Activated naive CD8-positive, alpha-beta T cell (primary cell): ENCODE measurements around the gene MIS18A.

Experiments
- H3K27ac Mint-ChIP-seq: one replicate; pipeline ENCODE4 v1.8.0; 2021; ENCODE audit warnings: mixed read lengths
- H3K27me3 Mint-ChIP-seq: one replicate; pipeline ENCODE4 v1.8.0; 2021; ENCODE audit warnings: mixed read lengths
- H3K36me3 Mint-ChIP-seq: one replicate; pipeline ENCODE4 v1.8.0; 2021; ENCODE audit warnings: mixed read lengths
- H3K4me1 Mint-ChIP-seq: one replicate; pipeline ENCODE4 v1.8.0; 2021; ENCODE audit warnings: low read depth, mixed read lengths
- H3K4me3 Mint-ChIP-seq: one replicate; pipeline ENCODE4 v1.8.0; 2021; ENCODE audit warnings: mild to moderate bottlenecking, mixed read lengths
- H3K9me3 Mint-ChIP-seq: one replicate; pipeline ENCODE4 v1.8.0; 2021; ENCODE audit warnings: low read depth, mixed read lengths

Gene MIS18A

DNA sequence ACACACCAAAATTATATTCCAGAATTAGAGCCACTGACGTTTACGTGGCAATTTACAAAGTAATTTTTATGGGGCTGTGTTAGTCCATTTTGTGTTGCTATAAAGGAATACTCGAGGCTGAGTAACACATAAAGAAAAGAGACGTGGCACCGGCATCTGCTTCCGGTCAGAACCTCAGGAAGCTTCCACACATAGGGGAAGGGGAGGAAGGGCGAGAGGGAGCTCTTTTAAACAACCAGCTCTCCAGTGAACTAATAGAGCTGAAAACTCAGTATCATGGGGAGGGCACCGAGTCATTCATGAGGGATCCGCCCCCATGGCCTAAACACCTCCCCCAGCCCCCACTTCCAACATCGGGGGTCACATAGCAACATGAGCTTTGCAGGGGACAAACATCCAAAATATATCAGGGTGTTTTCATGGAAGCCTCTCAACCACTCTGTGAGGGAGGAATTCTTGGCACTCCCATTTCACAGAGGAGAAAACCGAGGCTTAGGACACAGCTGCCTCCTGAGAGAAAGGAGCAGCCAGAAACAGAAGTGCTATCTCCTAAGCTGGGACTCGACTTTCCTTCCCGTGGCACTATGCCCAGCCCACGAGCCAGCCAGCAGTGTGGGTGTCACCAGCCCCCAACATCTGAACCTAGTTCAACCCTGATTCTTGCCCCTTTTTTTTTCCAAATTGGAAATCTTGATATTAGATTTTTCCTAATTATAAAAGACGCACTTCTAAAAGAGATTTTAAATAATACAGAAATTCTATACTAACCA lies 29.2 kb downstream of the MIS18A start:
- Mint-ChIP-seq H3K36me3 (peaks cover 6% of the 10 kb centered on the region), H3K9me3 (peaks cover 8% of the 10 kb centered on the region), H3K4me3 (no peak overlapping the region), H3K27me3 (peaks cover 14% of the 10 kb centered on the region), H3K4me1 (no peaks in the 10 kb centered on the region), H3K27ac (no peak overlapping the region)

GRCh38 chr21:32248571-32249461 lies 30.0 kb downstream of the MIS18A start:
- H3K27ac Mint-ChIP-seq = no peak overlapping the region
- H3K4me1 Mint-ChIP-seq = no peaks in the 10 kb centered on the region
- peaks cover 14% of the 10 kb centered on the region for H3K27me3 Mint-ChIP-seq
- peaks cover 6% of the 10 kb centered on the region for H3K36me3 Mint-ChIP-seq
- peaks cover 8% of the 10 kb centered on the region for H3K9me3 Mint-ChIP-seq
- H3K4me3 Mint-ChIP-seq = no peak overlapping the region

GRCh38 chr21:32246571-32247140 lies 32.2 kb downstream of the MIS18A start:
- H3K4me3 Mint-ChIP-seq = no peak overlapping the region
- H3K36me3 Mint-ChIP-seq = peaks cover 6% of the 10 kb centered on the region
- no peaks in the 10 kb centered on the region for H3K4me1 Mint-ChIP-seq
- no peak overlapping the region for H3K27ac Mint-ChIP-seq
- H3K9me3 Mint-ChIP-seq = peaks cover 8% of the 10 kb centered on the region
- H3K27me3 Mint-ChIP-seq = peaks cover 10% of the 10 kb centered on the region

GRCh38 chr21:32245971-32246370 lies 32.9 kb downstream of the MIS18A start:
- Mint-ChIP-seq H3K27ac (no peak overlapping the region), H3K9me3 (peaks cover 1% of the 10 kb centered on the region), H3K27me3 (peaks cover 8% of the 10 kb centered on the region), H3K36me3 (peaks cover 6% of the 10 kb centered on the region), H3K4me3 (no peak overlapping the region), H3K4me1 (no peaks in the 10 kb centered on the region)

- no peaks in the 10 kb centered on the region for H3K9me3 Mint-ChIP-seq
- H3K27ac Mint-ChIP-seq = no peak overlapping the region
- no peak overlapping the region for H3K4me3 Mint-ChIP-seq
- no peaks in the 10 kb centered on the region for H3K27me3 Mint-ChIP-seq
- peaks cover 4% of the 10 kb centered on the region for H3K36me3 Mint-ChIP-seq
- H3K4me1 Mint-ChIP-seq = no peaks in the 10 kb centered on the region
Observed at GRCh38 chr21:32240851-32241687, 37.8 kb downstream of the MIS18A start.

GRCh38 chr21:32239551-32239950 lies 39.3 kb downstream of the MIS18A start:
- Mint-ChIP-seq H3K4me3 (no peak overlapping the region), H3K4me1 (no peaks in the 10 kb centered on the region), H3K9me3 (no peaks in the 10 kb centered on the region), H3K36me3 (no peaks in the 10 kb centered on the region), H3K27ac (no peak overlapping the region), H3K27me3 (no peaks in the 10 kb centered on the region)

DNA sequence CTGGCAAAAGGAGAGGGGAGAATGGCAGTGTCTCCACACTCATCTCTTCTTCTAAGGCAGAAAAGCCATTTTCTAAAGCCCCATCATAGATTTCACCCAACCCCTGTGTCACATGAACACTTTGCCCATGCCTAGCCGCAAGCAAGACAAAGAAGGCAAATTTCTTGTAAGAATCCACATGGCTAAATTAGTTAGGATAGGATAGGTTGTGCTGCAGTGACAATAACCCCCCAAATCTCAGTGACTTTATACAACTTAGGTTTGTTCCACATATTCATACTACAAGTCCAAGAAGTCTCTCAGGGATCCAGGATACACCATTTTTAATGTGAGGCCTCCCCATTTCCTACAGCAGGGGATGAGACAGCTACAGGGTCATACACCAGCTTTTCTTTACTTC lies 40.8 kb downstream of the MIS18A start:
- H3K27ac Mint-ChIP-seq = no peak overlapping the region
- H3K36me3 Mint-ChIP-seq = no peaks in the 10 kb centered on the region
- no peak overlapping the region for H3K4me3 Mint-ChIP-seq
- no peaks in the 10 kb centered on the region for H3K9me3 Mint-ChIP-seq
- H3K4me1 Mint-ChIP-seq = no peaks in the 10 kb centered on the region
- no peaks in the 10 kb centered on the region for H3K27me3 Mint-ChIP-seq

DNA sequence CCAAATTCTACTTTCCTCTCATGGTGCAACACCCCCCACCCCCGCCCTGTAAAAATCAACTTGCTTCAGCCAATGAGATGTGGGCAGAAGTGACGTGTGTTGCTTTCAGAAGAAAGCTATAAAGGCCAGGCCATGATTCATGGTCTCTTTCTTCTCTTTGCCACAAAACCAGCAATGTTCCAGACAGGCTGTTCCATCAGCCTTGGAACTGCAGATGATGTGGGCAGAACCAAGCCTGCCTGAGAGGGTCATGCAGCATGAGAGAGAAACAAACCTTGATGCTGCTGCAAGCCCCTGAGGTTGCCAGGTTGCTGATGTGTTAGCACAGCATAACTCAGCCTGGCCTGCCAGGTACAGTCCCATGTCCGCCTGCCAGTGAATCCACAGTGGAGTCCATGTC lies 41.8 kb downstream of the MIS18A start:
- Mint-ChIP-seq H3K27ac (no peak overlapping the region), H3K4me3 (no peak overlapping the region), H3K36me3 (no peaks in the 10 kb centered on the region), H3K4me1 (no peaks in the 10 kb centered on the region), H3K9me3 (no peaks in the 10 kb centered on the region), H3K27me3 (no peaks in the 10 kb centered on the region)

- no peaks in the 10 kb centered on the region for H3K9me3 Mint-ChIP-seq
- H3K36me3 Mint-ChIP-seq = no peaks in the 10 kb centered on the region
- no peaks in the 10 kb centered on the region for H3K27me3 Mint-ChIP-seq
- no peak overlapping the region for H3K4me3 Mint-ChIP-seq
- H3K27ac Mint-ChIP-seq = no peak overlapping the region
- H3K4me1 Mint-ChIP-seq = no peaks in the 10 kb centered on the region
Observed at GRCh38 chr21:32233722-32234301, 45.0 kb downstream of the MIS18A start.

GRCh38 chr21:32233055-32233546 lies 45.7 kb downstream of the MIS18A start:
- Mint-ChIP-seq H3K9me3 (no peaks in the 10 kb centered on the region), H3K36me3 (no peaks in the 10 kb centered on the region), H3K27ac (no peak overlapping the region), H3K4me3 (no peak overlapping the region), H3K27me3 (no peaks in the 10 kb centered on the region), H3K4me1 (no peaks in the 10 kb centered on the region)

GRCh38 chr21:32226444-32226843 lies 52.4 kb downstream of the MIS18A start:
- Mint-ChIP-seq H3K36me3 (peaks cover 5% of the 10 kb centered on the region), H3K9me3 (peaks cover 7% of the 10 kb centered on the region), H3K27me3 (peaks cover 2% of the 10 kb centered on the region), H3K27ac (no peak overlapping the region), H3K4me1 (no peaks in the 10 kb centered on the region), H3K4me3 (no peak overlapping the region)
